Measurements from ENCODE around the gene UMAD1.

The UMAD1 gene

DNA sequence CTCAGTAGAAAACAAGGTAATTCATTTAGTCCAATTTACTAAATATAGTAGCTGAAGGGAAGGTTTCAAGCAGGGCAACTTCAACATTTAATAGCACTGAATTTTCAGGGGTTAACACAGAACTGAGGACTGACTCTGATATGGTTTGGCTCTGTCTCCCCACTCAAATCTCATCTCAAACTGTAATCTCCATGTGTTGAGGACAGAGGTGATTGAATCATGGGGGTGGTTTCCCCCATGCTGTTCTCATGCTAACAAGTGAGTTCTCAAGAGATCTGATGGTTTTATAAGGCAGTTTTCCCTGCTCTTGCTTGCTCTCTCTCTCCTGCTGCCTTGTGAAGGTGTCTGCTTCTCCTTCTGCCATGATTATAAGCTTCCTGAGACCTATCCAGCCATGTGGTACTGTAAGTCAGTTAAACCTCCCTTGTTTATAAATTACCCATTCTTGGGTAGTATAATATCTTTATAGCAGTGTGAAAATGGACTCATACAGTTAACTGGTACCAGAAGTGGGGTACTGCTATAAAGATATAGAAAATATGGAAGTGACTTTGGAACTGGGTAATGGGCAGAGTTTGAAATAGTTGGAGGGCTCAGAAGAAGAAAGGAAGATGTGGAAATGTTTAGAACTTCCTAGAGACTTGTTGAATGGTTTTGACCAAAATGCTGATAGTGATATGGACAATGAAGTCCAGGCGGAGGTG is 9.8 kb upstream of the UMAD1 start:
- Histone ChIP-seq H3K27me3 (ENCODE audit: insufficient read depth, poor library complexity, severe bottlenecking) (no peaks in the 10 kb centered on the region), H3K4me3 (replicated peaks; ENCODE audit: insufficient read depth, low read length) (no peak overlapping the region), H3K27ac (replicated peaks) (no peak overlapping the region)
- TF ChIP-seq, protein P1, sequence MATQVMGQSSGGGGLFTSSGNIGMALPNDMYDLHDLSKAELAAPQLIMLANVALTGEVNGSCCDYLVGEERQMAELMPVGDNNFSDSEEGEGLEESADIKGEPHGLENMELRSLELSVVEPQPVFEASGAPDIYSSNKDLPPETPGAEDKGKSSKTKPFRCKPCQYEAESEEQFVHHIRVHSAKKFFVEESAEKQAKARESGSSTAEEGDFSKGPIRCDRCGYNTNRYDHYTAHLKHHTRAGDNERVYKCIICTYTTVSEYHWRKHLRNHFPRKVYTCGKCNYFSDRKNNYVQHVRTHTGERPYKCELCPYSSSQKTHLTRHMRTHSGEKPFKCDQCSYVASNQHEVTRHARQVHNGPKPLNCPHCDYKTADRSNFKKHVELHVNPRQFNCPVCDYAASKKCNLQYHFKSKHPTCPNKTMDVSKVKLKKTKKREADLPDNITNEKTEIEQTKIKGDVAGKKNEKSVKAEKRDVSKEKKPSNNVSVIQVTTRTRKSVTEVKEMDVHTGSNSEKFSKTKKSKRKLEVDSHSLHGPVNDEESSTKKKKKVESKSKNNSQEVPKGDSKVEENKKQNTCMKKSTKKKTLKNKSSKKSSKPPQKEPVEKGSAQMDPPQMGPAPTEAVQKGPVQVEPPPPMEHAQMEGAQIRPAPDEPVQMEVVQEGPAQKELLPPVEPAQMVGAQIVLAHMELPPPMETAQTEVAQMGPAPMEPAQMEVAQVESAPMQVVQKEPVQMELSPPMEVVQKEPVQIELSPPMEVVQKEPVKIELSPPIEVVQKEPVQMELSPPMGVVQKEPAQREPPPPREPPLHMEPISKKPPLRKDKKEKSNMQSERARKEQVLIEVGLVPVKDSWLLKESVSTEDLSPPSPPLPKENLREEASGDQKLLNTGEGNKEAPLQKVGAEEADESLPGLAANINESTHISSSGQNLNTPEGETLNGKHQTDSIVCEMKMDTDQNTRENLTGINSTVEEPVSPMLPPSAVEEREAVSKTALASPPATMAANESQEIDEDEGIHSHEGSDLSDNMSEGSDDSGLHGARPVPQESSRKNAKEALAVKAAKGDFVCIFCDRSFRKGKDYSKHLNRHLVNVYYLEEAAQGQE (IDR thresholded peaks at IDR 0.05; ENCODE audit: insufficient replicate concordance, low read depth), result no peak
- TF ChIP-seq SPI1 (IDR thresholded peaks at IDR 0.05; ENCODE audit: borderline replicate concordance, low read depth) (no peak), POLR2AphosphoS5 (IDR thresholded peaks at IDR 0.05; ENCODE audit: low read depth) (no peak), GABPA (IDR thresholded peaks at IDR 0.05; ENCODE audit: low read depth) (no peak)
- TF ChIP-seq, protein P2, sequence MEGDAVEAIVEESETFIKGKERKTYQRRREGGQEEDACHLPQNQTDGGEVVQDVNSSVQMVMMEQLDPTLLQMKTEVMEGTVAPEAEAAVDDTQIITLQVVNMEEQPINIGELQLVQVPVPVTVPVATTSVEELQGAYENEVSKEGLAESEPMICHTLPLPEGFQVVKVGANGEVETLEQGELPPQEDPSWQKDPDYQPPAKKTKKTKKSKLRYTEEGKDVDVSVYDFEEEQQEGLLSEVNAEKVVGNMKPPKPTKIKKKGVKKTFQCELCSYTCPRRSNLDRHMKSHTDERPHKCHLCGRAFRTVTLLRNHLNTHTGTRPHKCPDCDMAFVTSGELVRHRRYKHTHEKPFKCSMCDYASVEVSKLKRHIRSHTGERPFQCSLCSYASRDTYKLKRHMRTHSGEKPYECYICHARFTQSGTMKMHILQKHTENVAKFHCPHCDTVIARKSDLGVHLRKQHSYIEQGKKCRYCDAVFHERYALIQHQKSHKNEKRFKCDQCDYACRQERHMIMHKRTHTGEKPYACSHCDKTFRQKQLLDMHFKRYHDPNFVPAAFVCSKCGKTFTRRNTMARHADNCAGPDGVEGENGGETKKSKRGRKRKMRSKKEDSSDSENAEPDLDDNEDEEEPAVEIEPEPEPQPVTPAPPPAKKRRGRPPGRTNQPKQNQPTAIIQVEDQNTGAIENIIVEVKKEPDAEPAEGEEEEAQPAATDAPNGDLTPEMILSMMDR (IDR thresholded peaks at IDR 0.05; ENCODE audit: insufficient read depth, low read length), result no peak
- DNase-seq (ENCODE audit: low read depth in 1 of 2, low spot score in 1 of 2), result no peak

DNA sequence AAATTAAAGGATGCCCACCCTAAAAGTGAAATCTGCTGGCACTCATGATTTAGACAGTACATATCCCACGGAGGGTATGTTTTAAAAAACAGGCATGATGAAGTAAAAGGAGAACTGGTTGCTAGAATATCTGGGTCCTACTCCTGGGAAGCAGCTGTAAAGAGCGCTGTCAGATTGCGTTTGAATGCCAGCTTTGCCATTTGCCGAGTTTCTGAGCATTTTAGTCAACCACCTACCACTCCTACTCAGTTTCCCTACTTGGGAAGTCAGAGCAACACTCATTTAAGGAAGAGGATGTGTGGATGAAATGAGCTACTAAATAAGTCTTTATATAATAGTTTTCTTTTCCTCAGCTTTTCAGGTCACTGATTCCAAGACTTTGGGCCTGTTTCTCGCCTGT is 1.1 kb upstream of the UMAD1 start:
- Histone ChIP-seq H3K4me3 (replicated peaks; ENCODE audit: insufficient read depth, low read length) (peak overlapping the region; percentile 81), H3K27me3 (ENCODE audit: insufficient read depth, poor library complexity, severe bottlenecking) (no peaks in the 10 kb centered on the region), H3K27ac (replicated peaks) (peak overlapping the region; percentile 72)
- TF ChIP-seq GABPA (IDR thresholded peaks at IDR 0.05; ENCODE audit: low read depth) (no peak), POLR2AphosphoS5 (IDR thresholded peaks at IDR 0.05; ENCODE audit: low read depth) (no peak), SPI1 (IDR thresholded peaks at IDR 0.05; ENCODE audit: borderline replicate concordance, low read depth) (no peak)
- TF ChIP-seq, protein P2 (IDR thresholded peaks at IDR 0.05; ENCODE audit: insufficient read depth, low read length), result no peak
- TF ChIP-seq, protein P1 (IDR thresholded peaks at IDR 0.05; ENCODE audit: insufficient replicate concordance, low read depth), result no peak
- DNase-seq (ENCODE audit: low read depth in 1 of 2, low spot score in 1 of 2), result no peak

DNA sequence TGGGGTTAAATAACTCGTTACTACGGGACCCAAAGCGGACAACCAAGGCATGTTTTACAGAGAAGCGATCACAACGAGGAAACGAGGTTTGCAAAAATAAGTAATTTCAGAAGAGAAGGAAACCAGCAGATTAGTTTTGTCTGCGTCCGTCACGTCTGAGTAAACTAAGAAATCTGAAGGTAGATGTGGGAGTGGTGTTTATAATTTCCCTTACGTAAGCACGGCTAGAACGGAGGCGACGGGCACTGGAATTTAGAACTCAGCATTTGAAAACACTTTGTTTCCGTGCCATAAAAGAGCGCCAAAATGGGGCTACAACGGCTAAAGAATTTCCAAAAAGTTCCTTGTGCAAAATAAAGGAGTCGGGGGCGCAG is 718 bp upstream of the UMAD1 start:
- no peaks in the 10 kb centered on the region for H3K27me3 ChIP-seq (ENCODE audit: insufficient read depth, poor library complexity, severe bottlenecking)
- peak overlapping the region; percentile 81 for H3K4me3 ChIP-seq (replicated peaks; ENCODE audit: insufficient read depth, low read length)
- DNase-seq (ENCODE audit: low read depth in 1 of 2, low spot score in 1 of 2), result no peak
- H3K27ac ChIP-seq (replicated peaks), result peak overlapping the region; percentile 72
- TF ChIP-seq POLR2AphosphoS5 (IDR thresholded peaks at IDR 0.05; ENCODE audit: low read depth), result no peak
- TF ChIP-seq, protein P2 (IDR thresholded peaks at IDR 0.05; ENCODE audit: insufficient read depth, low read length), result no peak

All from HL-60 (cell line).